GM10266 (cell line): ENCODE results near the gene DOK7.

Source experiments
- DNase-seq: peaks from one replicate; pipeline ENCODE4 v3.0.0; 2012; ENCODE audit errors: extremely low spot score
- TF ChIP-seq, protein P1 (sequence below): IDR thresholded peaks from 2 replicates; pipeline ENCODE4 v1.5.1; 2012; ENCODE audit warnings: mild to moderate bottlenecking, low read depth; ENCODE audit not compliant: control insufficient read depth, insufficient read depth; ENCODE audit errors: missing control alignments

DOK7 gene

DNA sequence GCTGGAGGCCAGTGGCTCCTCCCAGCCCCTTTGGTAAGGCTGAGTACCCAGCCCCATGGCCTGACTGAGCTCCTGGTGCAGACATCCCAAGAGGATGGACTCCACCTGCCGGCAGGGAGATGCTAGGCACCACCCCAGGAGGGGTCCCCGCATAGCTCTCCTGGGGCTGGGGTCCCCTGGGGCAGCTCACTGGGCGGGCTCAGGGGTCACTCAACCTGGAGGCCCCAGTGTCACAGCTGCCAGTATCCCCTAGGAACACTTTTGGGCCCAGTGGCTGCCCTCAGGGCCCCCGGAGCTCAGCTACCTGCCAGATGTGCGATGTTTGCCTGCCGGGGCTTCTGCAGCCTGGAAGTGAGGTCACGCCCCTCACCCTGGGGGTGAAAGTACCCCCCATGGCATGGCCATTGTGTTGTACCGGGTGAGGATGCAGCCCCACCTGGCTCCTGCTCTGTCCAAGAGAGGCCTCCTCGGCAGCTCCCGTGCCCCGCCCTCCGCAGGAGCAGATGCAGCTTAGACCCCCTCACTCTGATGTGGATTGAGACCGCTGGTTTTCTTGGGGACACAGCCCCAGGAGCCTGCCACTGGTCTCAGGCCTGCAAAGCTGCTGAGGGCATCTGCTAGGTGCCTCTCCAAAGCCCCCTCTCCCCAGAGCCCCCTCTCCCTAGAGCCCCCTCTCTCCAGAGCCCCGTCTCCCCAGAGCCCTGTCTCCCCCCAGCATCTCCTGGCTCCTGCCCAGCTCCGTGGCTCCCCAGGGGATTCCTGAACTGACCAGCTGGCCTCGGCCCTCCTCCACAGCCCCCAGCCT, 28.0 kb upstream of the DOK7 start:
- TF ChIP-seq, protein P1, sequence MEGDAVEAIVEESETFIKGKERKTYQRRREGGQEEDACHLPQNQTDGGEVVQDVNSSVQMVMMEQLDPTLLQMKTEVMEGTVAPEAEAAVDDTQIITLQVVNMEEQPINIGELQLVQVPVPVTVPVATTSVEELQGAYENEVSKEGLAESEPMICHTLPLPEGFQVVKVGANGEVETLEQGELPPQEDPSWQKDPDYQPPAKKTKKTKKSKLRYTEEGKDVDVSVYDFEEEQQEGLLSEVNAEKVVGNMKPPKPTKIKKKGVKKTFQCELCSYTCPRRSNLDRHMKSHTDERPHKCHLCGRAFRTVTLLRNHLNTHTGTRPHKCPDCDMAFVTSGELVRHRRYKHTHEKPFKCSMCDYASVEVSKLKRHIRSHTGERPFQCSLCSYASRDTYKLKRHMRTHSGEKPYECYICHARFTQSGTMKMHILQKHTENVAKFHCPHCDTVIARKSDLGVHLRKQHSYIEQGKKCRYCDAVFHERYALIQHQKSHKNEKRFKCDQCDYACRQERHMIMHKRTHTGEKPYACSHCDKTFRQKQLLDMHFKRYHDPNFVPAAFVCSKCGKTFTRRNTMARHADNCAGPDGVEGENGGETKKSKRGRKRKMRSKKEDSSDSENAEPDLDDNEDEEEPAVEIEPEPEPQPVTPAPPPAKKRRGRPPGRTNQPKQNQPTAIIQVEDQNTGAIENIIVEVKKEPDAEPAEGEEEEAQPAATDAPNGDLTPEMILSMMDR = no peak
- no peak for DNase-seq

DNA sequence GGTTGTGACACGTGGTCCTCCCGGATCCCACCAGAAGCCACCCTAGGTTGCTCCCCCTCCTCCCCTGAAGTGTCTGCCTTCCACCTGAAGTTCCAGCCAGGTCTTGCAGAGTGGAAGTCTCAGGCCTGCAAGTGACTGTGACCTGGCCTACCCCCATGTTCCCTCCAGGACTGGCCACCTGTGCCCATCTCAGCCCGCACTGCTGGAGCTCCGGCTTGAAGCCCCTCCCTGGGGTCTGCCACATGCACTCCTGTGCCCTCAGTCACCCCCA, 27.5 kb upstream of the DOK7 start:
- TF ChIP-seq, protein P1 = no peak
- no peak for DNase-seq

DNA sequence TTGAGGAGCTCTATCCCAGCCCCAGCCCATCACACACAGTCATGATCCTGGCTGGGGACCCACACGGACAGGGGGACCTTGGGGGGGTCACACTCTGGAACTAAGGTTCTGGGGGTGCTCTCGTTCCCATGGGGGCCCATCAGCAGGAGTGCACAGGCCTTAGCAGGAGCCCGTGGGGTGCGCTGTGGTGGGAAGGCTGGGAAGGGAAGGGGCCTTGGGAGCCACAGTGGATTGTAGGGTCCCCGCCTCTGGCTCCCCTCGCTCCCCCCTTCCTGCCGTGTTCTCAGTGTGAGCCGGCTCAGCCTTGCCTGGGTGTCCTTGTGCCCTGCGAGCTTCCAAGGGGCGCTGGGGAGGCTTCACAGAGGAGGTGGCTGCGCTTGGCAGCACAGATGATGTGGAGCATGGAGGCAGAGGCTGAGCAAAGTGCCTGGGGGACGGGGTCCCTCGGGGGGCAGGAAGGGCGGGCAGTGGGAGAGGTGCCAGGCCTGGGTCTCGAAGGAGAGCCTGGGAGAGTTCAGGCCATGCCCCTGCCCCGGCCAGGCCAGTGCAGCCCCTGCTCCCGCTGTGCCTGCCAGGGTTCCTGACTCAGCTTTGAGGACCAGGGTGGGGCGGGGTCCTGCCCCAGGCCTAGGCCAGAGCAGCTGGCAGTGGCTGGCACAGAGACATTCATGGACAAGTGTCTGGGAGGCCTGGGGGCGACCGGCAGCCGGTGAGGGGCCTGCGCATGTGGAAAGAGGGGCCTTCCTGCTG, 26.9 kb upstream of the DOK7 start:
- TF ChIP-seq, protein P1 = no peak
- no peak for DNase-seq

DNA sequence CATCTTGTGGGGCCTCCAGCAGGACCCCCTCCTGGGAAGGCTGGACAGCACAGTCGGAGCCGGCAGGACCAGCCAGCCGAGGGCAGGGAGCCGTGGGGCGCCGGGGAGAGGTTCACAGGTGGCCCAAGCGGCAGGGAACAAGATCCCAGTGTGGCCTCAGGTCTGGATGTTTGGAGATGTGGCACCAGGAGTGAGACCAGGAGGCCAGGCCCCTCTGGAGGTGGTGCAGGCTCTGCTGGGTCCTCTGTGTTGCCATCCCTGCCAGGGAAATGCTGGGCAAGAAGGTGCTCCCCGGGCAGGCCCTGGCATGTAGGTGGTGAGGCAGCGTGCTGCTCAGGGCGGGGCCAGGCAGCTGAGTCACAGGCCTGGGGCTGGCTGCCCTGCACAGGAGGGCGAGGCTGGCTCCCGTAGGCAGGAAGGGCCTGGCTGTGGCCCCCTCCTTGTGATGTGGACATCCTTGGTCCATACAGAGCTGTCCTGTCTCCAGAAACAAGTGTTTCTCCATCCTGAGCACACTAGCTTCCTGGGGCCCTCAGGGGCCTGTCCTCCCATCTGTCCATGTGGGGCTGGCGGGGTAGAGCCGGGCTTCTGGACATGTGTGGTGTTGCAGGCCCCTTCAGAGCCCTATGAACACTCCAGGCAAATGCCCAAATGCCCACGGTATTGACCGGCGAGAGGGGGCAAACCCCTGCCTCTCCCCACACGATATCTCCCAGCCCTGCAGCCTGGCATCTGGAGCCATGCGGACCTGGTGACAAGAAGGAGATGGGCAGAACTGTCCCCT, 26.1 kb upstream of the DOK7 start:
- DNase-seq = no peak

DNA sequence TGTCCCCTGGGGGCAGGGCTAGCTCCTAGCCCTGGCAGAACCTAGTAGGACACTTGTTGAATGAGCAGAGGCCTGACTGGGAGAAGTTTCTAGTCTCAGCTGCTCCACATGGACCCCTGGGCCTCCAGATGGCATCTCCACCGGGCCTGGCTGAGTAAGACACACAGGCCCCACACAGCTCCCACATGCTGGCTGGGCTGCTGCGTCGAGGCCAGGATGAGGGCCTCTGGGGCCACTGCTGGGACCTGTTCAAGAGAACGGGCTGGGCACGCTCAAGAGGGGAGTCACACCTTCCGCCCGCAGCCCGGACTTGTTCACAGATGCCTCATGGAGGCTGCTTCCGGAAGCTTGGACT, 25.5 kb upstream of the DOK7 start:
- TF ChIP-seq, protein P1 = no peak
- no peak for DNase-seq

More for the DNA sequence above, 26.1 kb upstream of the DOK7 start:
- TF ChIP-seq, protein P1 = no peak

DNA sequence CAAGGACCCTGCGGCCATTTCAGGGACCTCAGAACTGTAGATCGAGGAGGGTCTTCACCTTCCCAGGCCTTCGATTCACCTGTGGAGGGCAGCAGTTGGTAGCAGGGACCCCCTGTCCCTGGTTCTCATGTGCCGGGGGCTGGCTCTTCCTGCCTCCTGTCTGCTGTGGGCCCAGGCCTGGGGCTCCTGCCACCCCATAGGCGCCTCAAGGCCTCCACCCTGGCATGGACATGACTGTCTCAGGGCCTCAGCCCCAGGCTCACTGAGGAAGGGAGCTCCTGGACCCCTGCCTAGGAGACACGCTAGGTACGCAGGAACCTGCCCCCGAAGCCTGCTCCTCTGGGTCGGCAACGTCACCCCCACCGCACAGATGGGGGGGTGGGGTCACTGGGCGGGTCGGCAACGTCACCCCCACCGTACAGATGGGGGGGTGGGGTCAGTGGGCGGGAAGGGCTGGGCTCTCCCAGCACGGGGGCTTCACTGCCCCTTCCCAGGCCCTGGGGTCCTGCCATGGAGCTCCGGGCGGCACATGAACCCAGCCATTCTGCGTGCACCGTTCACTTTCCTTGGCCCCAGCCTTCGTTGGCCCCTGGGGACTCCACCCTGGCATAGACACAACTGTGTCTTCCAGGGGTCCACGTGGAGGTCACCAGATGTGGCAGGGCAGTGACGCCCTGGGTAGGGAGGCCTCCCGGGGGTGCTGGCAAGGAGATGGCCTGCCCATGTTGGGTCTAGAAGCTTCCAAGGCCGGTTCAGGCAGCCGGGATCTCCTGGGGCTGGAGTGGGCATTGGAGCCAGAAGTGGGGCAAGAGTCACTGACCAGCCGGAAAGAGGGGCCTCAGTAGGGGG, 24.9 kb upstream of the DOK7 start:
- DNase-seq = no peak
- TF ChIP-seq, protein P1 = no peak
